Mucosa of rectum (tissue), 2 donors: ENCODE data around the gene GLB1L3.
A peak's percentile ranks its signal among the peaks of the same experiment; 100 is the strongest.
"Not testable (repeated sequence)": the region's sequence is repeated elsewhere in the genome, so short reads cannot be mapped to it uniquely, and the experiment has no call there.

Source experiments
- H3K27ac ChIP-seq, 2 donors: one replicate each; pipeline ENCODE4 v1.7.0; 2013; ENCODE audit warnings: inconsistent platforms in 2 of 2, low read depth in 2 of 2, low read length in 2 of 2
- H3K27me3 ChIP-seq, 2 donors: one replicate each; pipeline ENCODE4 v1.7.0; 2013; ENCODE audit warnings: low read length in 2 of 2; ENCODE audit not compliant: control insufficient read depth in 2 of 2, insufficient read depth in 2 of 2
- H3K36me3 ChIP-seq, 2 donors: one replicate each; pipeline ENCODE4 v1.7.0; 2013; ENCODE audit warnings: low read length in 2 of 2; ENCODE audit not compliant: control insufficient read depth in 2 of 2, insufficient read depth in 2 of 2
- H3K4me1 ChIP-seq, 2 donors: one replicate each; pipeline ENCODE4 v1.7.0; 2013; ENCODE audit warnings: low read length in 2 of 2, mild to moderate bottlenecking in 1 of 2; ENCODE audit not compliant: control insufficient read depth in 2 of 2, insufficient read depth in 2 of 2
- H3K4me3 ChIP-seq, 2 donors: one replicate each; pipeline ENCODE4 v1.7.0; 2013; ENCODE audit warnings: low read length in 2 of 2
- H3K9ac ChIP-seq, 2 donors: one replicate each; pipeline ENCODE4 v1.7.0; 2013; ENCODE audit warnings: low read length in 2 of 2, low read depth in 1 of 2, mild to moderate bottlenecking in 1 of 2
- H3K9me3 ChIP-seq, 2 donors: one replicate each; pipeline ENCODE4 v1.7.0; 2013; ENCODE audit warnings: low read length in 2 of 2; ENCODE audit not compliant: control insufficient read depth in 2 of 2
- donor health status: healthy.
- donor health status: Normal muscosa, but diverticular disease.

GLB1L3 gene

DNA sequence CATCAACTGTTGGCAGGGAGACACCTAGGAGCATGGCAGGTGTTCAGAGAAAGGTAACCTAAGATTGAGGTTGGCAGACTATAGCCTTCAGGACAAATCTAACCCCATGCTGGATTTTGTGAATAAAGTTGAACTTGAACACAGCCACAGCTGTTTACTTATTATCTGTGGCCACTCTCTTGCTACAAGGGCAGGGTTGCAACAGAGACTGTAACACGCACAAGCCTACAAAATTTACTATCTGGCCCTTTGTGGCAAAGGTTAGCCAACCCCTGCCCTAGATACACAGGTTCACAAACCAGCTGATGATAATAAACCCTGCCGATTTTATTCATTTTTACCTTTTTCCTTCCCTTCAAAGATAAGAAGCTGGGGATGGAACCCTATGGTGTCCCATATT, 25.5 kb upstream of the GLB1L3 start:
- H3K36me3 ChIP-seq = peaks cover 39 to 46% of the 10 kb centered on the region in 2 donors
- H3K27me3 ChIP-seq = no peaks in the 10 kb centered on the region
- no peaks in the 10 kb centered on the region for H3K9me3 ChIP-seq
- H3K9ac ChIP-seq = no peak overlapping the region
- H3K4me1 ChIP-seq = peaks cover 8 to 13% of the 10 kb centered on the region in 2 donors
- H3K4me3 ChIP-seq = no peak overlapping the region
- no peak overlapping the region for H3K27ac ChIP-seq

DNA sequence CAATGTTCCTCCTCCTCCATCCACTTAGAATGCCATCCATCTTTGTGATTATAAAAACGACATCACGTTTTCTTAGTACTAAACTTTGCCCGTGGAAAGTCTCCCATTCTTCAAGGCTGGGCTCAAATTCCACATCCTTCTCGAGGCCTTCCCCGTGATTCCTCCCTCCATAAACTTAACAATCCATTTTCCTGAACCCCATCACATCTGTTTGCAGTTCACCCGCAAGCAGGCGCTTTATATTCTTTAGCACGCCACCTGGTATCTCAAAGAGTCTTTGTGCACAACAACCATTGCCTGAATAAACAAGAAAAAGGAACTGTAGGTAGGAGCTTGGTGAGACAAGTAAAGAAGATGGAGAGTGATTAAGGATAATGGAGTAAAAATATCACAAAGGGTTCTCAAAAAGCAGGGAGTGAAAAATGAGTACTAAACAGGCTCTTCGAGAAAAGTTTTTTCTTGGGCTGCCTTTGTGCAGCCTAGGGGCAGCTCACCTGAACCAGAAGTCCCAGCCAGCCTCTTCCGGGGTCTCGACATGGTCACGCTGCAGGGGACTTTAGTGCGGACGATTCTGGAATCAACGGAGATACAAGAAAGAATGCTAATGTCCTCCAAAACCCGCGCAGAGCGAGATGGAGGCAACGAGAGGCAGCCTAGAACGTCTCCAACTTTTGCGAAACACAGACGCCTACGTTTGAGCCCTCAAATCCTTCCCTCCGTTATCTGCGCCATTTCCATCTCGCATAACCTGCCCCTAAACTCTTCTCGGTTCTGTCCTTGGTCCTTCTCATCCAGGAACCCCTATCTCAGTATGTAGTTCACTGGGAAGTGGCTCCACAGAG, 23.6 kb upstream of the GLB1L3 start:
- Histone ChIP-seq H3K36me3 (peaks cover 25 to 31% of the 10 kb centered on the region in 2 donors), H3K9me3 (no peaks in the 10 kb centered on the region), H3K9ac (peak overlapping the region; percentile 82 to 89), H3K27ac (peak overlapping the region; percentile 4 to 73), H3K4me1 (peaks cover 8 to 13% of the 10 kb centered on the region in 2 donors), H3K4me3 (peak overlapping the region; percentile 83 to 100), H3K27me3 (no peaks in the 10 kb centered on the region)

DNA sequence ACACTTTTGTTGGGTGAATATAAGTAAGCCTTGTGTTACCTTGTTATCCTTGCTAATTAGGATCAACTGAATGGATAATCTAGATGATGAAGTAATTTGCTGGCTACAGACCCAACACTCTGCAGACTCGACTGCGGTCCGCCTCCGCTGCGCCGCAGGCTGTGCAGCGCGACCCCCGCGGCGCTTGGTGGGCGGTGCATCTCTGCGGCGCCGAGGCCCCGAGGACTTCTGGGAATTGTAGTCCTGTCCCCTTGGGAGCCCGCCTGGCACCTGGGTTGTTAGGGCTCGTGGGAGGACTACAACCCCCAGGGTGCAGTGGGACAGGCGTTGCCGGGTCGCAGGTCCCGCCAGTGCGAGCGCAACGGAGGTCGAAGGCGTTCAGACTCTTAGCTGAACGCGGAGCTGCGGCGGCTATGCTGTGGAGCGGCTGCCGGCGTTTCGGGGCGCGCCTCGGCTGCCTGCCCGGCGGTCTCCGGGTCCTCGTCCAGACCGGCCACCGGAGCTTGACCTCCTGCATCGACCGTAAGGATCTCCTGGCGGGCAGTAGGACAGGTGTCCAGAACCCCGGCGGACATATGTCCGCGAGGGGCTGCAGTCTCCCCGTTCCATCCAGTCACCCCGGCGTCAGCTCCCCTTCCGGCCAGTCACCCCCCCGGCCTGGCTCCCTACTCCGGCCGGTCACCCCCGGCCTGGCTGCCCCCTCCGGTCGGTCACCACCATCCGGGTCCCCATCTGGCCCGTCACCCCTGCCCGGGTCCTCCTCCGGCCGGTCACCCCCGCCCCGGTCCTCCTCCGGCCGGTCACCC, 22.8 kb upstream of the GLB1L3 start, which contains the start of the genes ACAD8 and THYN1:
ACAD8 (plus strand) TSS at position 381 of the 806 bp plus-strand sequence; CDS start at position 414, 33 bp downstream.
THYN1 (minus strand) TSS at position 165 of the 806 bp plus-strand sequence. CDS start 470 bp downstream, outside the sequence.
- no peaks in the 10 kb centered on the region for H3K9me3 ChIP-seq
- H3K27me3 ChIP-seq = no peaks in the 10 kb centered on the region
- peaks cover 17 to 25% of the 10 kb centered on the region in 2 donors for H3K36me3 ChIP-seq
- H3K4me1 ChIP-seq = peaks cover 8 to 13% of the 10 kb centered on the region in 2 donors
- H3K4me3 ChIP-seq = peak within 1 kb of the TSS; percentile 83 to 100
- H3K27ac ChIP-seq = peak within 1 kb of the TSS; percentile 4 to 73
- peak within 1 kb of the TSS; percentile 82 to 89 for H3K9ac ChIP-seq

DNA sequence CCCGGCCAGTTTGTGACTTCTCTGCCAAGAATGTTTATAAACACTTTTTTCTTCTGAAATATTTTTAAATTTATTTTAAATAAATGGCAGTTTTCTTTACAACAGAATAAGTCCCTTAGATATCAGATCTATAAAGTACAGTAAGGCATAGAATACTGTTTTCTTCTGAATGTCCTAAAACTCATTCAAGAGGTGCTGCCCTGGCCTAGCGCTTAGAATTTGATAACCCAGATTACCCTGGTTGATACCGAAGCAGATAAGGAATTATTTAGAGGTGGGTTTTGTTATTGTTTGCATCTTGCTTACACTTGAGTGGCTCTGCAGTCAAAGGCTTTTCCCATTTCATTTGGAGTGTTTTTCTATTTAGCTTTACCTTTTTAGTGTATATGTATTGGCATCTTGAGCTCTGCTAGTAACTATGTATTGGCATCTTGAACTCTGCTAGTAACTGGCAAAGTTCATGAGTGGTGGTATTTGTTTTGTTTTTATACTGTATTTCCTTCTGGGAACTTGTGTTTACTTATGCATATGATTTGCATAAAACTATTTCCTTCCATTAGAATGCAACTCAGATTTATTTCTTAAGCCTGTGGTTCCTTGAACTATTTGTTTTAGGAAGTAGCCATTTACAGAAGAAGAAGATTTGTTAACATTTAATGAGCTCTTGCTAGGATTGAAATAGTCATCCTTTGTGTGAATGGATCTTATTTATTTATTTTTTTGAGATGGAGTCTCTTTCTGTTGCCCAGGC, 21.6 kb upstream of the GLB1L3 start:
- Histone ChIP-seq H3K36me3 (peaks cover 15 to 29% of the 10 kb centered on the region in 2 donors), H3K27me3 (no peaks in the 10 kb centered on the region), H3K9me3 (no peaks in the 10 kb centered on the region), H3K9ac (no peak overlapping the region), H3K27ac (no peak overlapping the region), H3K4me1 (peaks cover 8 to 13% of the 10 kb centered on the region in 2 donors), H3K4me3 (peak overlapping the region in 1 of 2 donors; percentile 83)

DNA sequence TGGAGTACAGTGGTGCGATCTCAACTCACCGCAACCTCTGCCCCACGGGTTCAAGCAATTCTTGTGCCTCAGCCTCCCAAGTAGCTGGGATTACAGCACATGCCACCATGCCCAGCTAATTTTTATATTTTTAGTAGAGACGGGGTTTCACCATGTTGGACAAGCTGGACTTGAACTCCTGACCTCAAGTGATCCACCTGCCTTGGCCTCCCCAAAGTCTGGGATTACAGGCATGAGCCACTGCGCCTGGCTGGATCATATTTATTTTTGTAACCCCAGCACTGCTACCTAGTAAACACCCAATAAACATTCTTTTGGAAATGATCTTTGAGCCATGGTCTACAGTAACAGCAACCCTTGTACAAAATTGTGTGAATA, 21.0 kb upstream of the GLB1L3 start:
- not testable (repeated sequence) for H3K9me3 ChIP-seq, H3K27me3 ChIP-seq, H3K27ac ChIP-seq, H3K4me3 ChIP-seq, H3K9ac ChIP-seq
- H3K4me1 ChIP-seq = peaks cover 8 to 13% of the 10 kb centered on the region in 2 donors
- peaks cover 17 to 28% of the 10 kb centered on the region in 2 donors for H3K36me3 ChIP-seq

DNA sequence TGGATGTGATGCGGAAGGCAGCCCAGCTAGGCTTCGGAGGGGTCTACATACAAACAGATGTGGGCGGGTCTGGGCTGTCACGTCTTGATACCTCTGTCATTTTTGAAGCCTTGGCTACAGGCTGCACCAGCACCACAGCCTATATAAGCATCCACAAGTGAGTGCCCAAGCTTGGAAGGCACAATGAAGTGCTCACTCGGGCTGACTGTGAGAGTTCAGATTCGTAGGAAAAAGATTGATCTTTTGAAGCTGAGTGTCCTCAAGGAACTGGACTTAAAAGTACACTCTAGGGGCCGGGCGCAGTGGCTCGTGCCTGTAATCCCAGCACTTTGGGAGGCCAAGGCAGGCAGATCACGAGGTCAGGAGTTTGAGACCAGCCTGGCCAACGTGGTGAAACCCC, 19.1 kb upstream of the GLB1L3 start:
- H3K9ac ChIP-seq = no peak overlapping the region
- no peak overlapping the region for H3K27ac ChIP-seq
- peaks cover 2 to 11% of the 10 kb centered on the region in 2 donors for H3K4me1 ChIP-seq
- H3K27me3 ChIP-seq = no peaks in the 10 kb centered on the region
- H3K36me3 ChIP-seq = peaks cover 30 to 42% of the 10 kb centered on the region in 2 donors
- no peaks in the 10 kb centered on the region for H3K9me3 ChIP-seq
- H3K4me3 ChIP-seq = no peak overlapping the region

DNA sequence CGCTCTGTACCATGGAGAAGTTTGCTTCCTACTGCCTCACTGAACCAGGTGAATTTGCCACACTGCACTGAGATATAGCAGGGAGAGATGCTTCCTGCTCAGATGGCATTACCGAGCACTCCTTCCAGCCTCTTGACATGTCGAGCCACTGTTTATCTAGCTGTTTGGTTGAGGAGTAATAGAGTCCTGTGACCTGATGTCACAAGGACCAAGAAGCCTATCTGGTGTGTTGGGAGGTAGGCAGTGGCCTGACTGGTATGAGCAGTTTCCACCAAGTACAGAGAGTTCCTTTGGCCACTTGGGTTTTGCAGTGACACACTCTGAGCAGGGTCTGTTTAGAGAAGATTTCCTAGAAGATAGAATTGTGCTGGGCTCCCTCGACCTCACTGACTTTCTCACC, 17.6 kb upstream of the GLB1L3 start:
- no peak overlapping the region for H3K27ac ChIP-seq
- H3K36me3 ChIP-seq = peaks cover 44 to 50% of the 10 kb centered on the region in 2 donors
- H3K27me3 ChIP-seq = no peaks in the 10 kb centered on the region
- H3K4me1 ChIP-seq = peaks cover 0 to 7% of the 10 kb centered on the region in 2 donors
- H3K9ac ChIP-seq = no peak overlapping the region
- no peak overlapping the region for H3K4me3 ChIP-seq
- no peaks in the 10 kb centered on the region for H3K9me3 ChIP-seq

DNA sequence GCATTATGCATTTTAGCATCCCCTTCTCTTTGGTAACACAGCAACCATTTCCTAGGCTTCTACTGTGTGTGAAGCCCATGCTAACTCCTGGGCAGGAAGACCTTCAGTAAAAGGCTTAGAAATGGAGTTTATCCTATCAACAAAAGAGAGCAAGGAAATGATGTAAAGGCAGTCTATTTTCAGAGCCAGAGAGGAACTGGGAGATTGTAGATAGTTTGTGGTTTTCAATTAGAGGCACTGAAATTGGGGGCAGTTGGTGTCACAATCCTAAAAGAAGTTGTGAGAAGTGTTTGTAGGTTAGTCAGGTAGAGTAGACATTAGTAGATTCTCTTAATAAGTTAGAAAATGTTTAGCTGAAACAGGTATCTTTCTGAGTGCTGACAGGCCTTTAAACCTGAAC, 15.7 kb upstream of the GLB1L3 start:
- Histone ChIP-seq H3K9me3 (no peaks in the 10 kb centered on the region), H3K27ac (no peak overlapping the region), H3K36me3 (peaks cover 44 to 54% of the 10 kb centered on the region in 2 donors), H3K9ac (no peak overlapping the region), H3K4me1 (no peaks in the 10 kb centered on the region), H3K4me3 (no peak overlapping the region), H3K27me3 (no peaks in the 10 kb centered on the region)

DNA sequence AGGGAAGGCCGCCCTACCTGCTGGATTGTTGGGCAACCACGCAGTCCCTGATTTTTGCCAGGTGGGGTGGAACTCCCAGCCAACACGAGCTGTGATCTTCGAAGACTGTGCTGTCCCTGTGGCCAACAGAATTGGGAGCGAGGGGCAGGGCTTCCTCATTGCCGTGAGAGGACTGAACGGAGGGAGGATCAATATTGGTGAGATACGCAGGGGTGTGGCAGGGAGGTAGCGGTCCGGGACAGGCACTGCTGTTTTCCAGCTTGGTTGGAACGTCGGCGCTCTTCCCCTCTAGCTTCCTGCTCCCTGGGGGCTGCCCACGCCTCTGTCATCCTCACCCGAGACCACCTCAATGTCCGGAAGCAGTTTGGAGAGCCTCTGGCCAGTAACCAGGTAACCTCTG, 15.2 kb upstream of the GLB1L3 start:
- H3K36me3 ChIP-seq = peaks cover 44 to 54% of the 10 kb centered on the region in 2 donors
- no peaks in the 10 kb centered on the region for H3K9me3 ChIP-seq
- H3K27ac ChIP-seq = no peak overlapping the region
- no peak overlapping the region for H3K9ac ChIP-seq
- H3K4me1 ChIP-seq = no peaks in the 10 kb centered on the region
- H3K27me3 ChIP-seq = no peaks in the 10 kb centered on the region
- no peak overlapping the region for H3K4me3 ChIP-seq
